Liver (tissue), 9 donors: Measurements from ENCODE around the gene HOXA7. TPM values are rescaled to one million over a fixed set of nuclear protein-coding genes. Genes with fewer than 3 reads are reported as not detected.

Experiments used
- DNase-seq: peaks from one replicate; pipeline ENCODE4 v3.0.0-alpha.2; 2017; ENCODE audit warnings: low spot score
- H3K27ac ChIP-seq, 2 donors: one replicate each; pipeline ENCODE4 v1.7.0; 2013; ENCODE audit warnings: inconsistent platforms in 2 of 2, low read length in 2 of 2, control low read depth in 1 of 2, low read depth in 1 of 2, mild to moderate bottlenecking in 1 of 2
- H3K27me3 ChIP-seq, 4 donors: one replicate each; pipeline versions ENCODE4 v1.6.1 to v1.7.0; 2013; ENCODE audit warnings: low read length in 3 of 4, inconsistent platforms in 1 of 4, mild to moderate bottlenecking in 1 of 4, moderate library complexity in 1 of 4; ENCODE audit not compliant: control insufficient read depth in 4 of 4, insufficient read depth in 4 of 4
- H3K36me3 ChIP-seq, 4 donors: one replicate each; pipeline versions ENCODE4 v1.6.1 to v1.7.0; 2013; ENCODE audit warnings: low read length in 3 of 4, mild to moderate bottlenecking in 3 of 4, low read depth in 1 of 4, moderate library complexity in 1 of 4; ENCODE audit not compliant: control insufficient read depth in 4 of 4, insufficient read depth in 3 of 4
- H3K4me1 ChIP-seq, 4 donors: one replicate each; pipeline versions ENCODE4 v1.6.1 to v1.7.0; 2013; ENCODE audit warnings: low read length in 3 of 4, mild to moderate bottlenecking in 3 of 4, moderate library complexity in 1 of 4; ENCODE audit not compliant: control insufficient read depth in 4 of 4, insufficient read depth in 4 of 4
- H3K4me3 ChIP-seq, 3 donors: one replicate each; pipeline versions ENCODE4 v1.6.1 to v1.7.0; 2013; ENCODE audit warnings: low read length in 3 of 3, control low read depth in 1 of 3, low read depth in 1 of 3, mild to moderate bottlenecking in 1 of 3
- H3K9ac ChIP-seq, 2 donors: one replicate each; pipeline ENCODE4 v1.7.0; 2013; ENCODE audit warnings: low read length in 2 of 2, mild to moderate bottlenecking in 2 of 2, moderate library complexity in 2 of 2, control low read depth in 1 of 2, low read depth in 1 of 2
- H3K9me3 ChIP-seq, 4 donors: one replicate each; pipeline versions ENCODE4 v1.6.1 to v1.7.0; 2013; ENCODE audit warnings: low read length in 3 of 4; ENCODE audit not compliant: control insufficient read depth in 4 of 4
- EGR1 ChIP-seq, 2 donors: IDR thresholded peaks; 2 replicates each; pipeline ENCODE4 v1.6.1; 2016 to 2018; ENCODE audit warnings: antibody characterized with exemption in 2 of 2, low read depth in 2 of 2
- FOXA1 ChIP-seq: IDR thresholded peaks from 2 replicates; pipeline ENCODE4 v1.6.1; 2016; ENCODE audit warnings: antibody characterized with exemption
- FOXA2 ChIP-seq: IDR thresholded peaks from 2 replicates; pipeline ENCODE4 v1.6.1; 2016; ENCODE audit warnings: antibody characterized with exemption
- GABPA ChIP-seq, 2 donors: IDR thresholded peaks in 1 of 2; conservative IDR thresholded peaks in 1 of 2; 2 replicates each; pipeline ENCODE4 v1.6.1; 2016; ENCODE audit warnings: antibody characterized with exemption in 2 of 2, mild to moderate bottlenecking in 1 of 2, moderate library complexity in 1 of 2
- HNF4A ChIP-seq, 2 donors: conservative IDR thresholded peaks; 2 replicates each; pipeline ENCODE4 v1.6.1; 2016; ENCODE audit warnings: antibody characterized with exemption in 2 of 2, mild to moderate bottlenecking in 2 of 2
- RAD21 ChIP-seq, 2 donors: IDR thresholded peaks; 2 replicates each; pipeline ENCODE4 v1.6.1; 2016; ENCODE audit warnings: antibody characterized with exemption in 2 of 2, mild to moderate bottlenecking in 2 of 2
- RXRA ChIP-seq, 2 donors: IDR thresholded peaks; 2 replicates each; pipeline ENCODE4 v1.6.1; 2017 to 2018; ENCODE audit warnings: antibody characterized with exemption in 2 of 2, mild to moderate bottlenecking in 1 of 2
- SP1 ChIP-seq: IDR thresholded peaks from 2 replicates; pipeline ENCODE4 v1.6.1; 2018; ENCODE audit warnings: antibody characterized with exemption, mild to moderate bottlenecking
- TAF1 ChIP-seq: conservative IDR thresholded peaks from 2 replicates; pipeline ENCODE4 v1.6.1; 2016; ENCODE audit warnings: antibody characterized with exemption, mild to moderate bottlenecking
- WGBS: extraction: QIAGEN DNeasy Blood & Tissue Kit; methylation state at CpG from one replicate; pipeline ENCODE4 v1.1.7; 2013; 5-methylcytosine and 5-hydroxymethylcytosine counted together
- polyA plus RNA-seq, 2 donors: library from polyadenylated mRNA; stranded (reverse) in 1 of 2; unstranded in 1 of 2; fragments of 200-250 nt in 1 of 2; fragments of >200 nt in 1 of 2; fragmentation: Nextera tagmentation in 1 of 2; extraction: Ambion mirVana in 1 of 2; gene quantifications; one replicate each; pipeline versions ENCODE4 v1.2.1 to v1.2.3, GENCODE V29; 2013 to 2015
- total RNA-seq, 2 donors: library from RNA; depleted of rRNA; stranded (reverse); fragments of >200 nt; gene quantifications; one replicate each; pipeline ENCODE4 v1.2.3, GENCODE V29; 2014
- TF ChIP-seq, protein P1 (sequence below): IDR thresholded peaks from 2 replicates; pipeline ENCODE4 v1.6.1; 2016; ENCODE audit warnings: antibody characterized with exemption
- TF ChIP-seq, protein P2 (sequence below): IDR thresholded peaks from 2 replicates; pipeline ENCODE4 v1.6.1; 2016; ENCODE audit warnings: antibody characterized with exemption, mild to moderate bottlenecking
- TF ChIP-seq, protein P3 (sequence below): fragments of 150-350 bp; IDR thresholded peaks from 2 replicates; pipeline ENCODE4 v1.5.1; 2017; ENCODE audit warnings: improper control_type of control experiment, low read depth, low read length; ENCODE audit not compliant: missing input control
- TF ChIP-seq, protein P4 (sequence below): IDR thresholded peaks from 2 replicates; pipeline ENCODE4 v1.6.1; 2016; ENCODE audit warnings: antibody characterized with exemption
- donor health status: healthy.
- donor health status: healthy.
- donor health status: healthy.
- donor health status: healthy.
- donor health status: healthy.

HOXA7 gene
- total and polyA plus RNA-seq, 4 donors: under 0.01 to 0.05 TPM; not detected in 2

DNA sequence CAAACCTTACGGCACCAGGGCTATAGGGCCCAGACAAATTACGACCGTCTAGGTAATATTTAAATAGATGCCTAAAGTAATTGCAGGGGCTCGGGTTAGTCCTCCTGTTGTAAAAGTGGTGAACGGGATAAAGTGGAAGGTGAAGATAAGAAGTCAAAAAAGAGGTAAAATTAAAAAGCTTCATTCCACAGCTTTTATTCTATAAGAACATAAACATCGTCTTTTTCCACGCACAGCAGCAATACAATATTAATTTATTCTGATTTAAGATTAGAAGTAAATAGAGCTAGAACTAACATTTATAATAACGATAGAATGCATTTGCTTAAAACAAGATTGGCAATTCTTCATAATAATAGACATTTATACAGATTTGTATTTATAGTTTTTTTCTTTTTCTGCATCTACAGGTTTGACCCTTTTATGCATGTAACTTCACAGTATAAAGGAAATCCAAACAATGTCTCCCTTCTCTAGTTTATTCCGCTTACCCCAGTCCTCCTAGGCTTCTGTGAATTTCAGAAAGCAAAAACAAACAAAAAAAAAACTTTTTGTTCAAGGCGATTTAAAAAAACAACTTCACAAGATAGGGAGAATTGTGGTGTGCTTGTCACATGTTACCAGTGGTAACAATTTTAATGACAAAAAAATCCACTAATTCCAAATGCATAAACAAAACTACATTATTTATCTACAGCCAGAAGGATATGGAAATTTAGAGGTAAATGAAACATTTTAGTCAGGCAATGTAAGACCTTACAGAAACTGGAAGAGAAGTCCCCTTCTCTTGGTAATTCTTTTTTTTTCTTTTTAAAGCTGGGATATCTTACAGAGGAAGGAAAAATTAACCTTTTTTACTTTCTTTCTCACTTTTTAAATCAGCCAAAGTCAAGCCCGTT lies 14.2 kb upstream of the HOXA7 start:
- WGBS: 14% methylated on average over 11 of the region's 11 CpGs
- TF ChIP-seq, protein P1, sequence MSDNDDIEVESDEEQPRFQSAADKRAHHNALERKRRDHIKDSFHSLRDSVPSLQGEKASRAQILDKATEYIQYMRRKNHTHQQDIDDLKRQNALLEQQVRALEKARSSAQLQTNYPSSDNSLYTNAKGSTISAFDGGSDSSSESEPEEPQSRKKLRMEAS: no peak
- TF ChIP-seq, protein P2, sequence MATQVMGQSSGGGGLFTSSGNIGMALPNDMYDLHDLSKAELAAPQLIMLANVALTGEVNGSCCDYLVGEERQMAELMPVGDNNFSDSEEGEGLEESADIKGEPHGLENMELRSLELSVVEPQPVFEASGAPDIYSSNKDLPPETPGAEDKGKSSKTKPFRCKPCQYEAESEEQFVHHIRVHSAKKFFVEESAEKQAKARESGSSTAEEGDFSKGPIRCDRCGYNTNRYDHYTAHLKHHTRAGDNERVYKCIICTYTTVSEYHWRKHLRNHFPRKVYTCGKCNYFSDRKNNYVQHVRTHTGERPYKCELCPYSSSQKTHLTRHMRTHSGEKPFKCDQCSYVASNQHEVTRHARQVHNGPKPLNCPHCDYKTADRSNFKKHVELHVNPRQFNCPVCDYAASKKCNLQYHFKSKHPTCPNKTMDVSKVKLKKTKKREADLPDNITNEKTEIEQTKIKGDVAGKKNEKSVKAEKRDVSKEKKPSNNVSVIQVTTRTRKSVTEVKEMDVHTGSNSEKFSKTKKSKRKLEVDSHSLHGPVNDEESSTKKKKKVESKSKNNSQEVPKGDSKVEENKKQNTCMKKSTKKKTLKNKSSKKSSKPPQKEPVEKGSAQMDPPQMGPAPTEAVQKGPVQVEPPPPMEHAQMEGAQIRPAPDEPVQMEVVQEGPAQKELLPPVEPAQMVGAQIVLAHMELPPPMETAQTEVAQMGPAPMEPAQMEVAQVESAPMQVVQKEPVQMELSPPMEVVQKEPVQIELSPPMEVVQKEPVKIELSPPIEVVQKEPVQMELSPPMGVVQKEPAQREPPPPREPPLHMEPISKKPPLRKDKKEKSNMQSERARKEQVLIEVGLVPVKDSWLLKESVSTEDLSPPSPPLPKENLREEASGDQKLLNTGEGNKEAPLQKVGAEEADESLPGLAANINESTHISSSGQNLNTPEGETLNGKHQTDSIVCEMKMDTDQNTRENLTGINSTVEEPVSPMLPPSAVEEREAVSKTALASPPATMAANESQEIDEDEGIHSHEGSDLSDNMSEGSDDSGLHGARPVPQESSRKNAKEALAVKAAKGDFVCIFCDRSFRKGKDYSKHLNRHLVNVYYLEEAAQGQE: no peak
- TF ChIP-seq RAD21 (IDR thresholded peaks at IDR 0.05): no peak
- no peak for TF ChIP-seq FOXA1
- no peak for TF ChIP-seq FOXA2
- TF ChIP-seq, protein P3, sequence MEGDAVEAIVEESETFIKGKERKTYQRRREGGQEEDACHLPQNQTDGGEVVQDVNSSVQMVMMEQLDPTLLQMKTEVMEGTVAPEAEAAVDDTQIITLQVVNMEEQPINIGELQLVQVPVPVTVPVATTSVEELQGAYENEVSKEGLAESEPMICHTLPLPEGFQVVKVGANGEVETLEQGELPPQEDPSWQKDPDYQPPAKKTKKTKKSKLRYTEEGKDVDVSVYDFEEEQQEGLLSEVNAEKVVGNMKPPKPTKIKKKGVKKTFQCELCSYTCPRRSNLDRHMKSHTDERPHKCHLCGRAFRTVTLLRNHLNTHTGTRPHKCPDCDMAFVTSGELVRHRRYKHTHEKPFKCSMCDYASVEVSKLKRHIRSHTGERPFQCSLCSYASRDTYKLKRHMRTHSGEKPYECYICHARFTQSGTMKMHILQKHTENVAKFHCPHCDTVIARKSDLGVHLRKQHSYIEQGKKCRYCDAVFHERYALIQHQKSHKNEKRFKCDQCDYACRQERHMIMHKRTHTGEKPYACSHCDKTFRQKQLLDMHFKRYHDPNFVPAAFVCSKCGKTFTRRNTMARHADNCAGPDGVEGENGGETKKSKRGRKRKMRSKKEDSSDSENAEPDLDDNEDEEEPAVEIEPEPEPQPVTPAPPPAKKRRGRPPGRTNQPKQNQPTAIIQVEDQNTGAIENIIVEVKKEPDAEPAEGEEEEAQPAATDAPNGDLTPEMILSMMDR: no peak
- TF ChIP-seq TAF1: no peak
- TF ChIP-seq SP1: no peak
- TF ChIP-seq GABPA (IDR thresholded peaks at IDR 0.05 in 1 of 2, conservative IDR thresholded peaks at IDR 0.05 in 1 of 2): no peak
- TF ChIP-seq EGR1 (IDR thresholded peaks at IDR 0.05; ENCODE audit: low read depth in 2 of 2): no peak
- TF ChIP-seq RXRA (IDR thresholded peaks at IDR 0.05): no peak
- TF ChIP-seq, protein P4, sequence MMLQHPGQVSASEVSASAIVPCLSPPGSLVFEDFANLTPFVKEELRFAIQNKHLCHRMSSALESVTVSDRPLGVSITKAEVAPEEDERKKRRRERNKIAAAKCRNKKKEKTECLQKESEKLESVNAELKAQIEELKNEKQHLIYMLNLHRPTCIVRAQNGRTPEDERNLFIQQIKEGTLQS: no peak
- H3K4me3 ChIP-seq: no peak overlapping the region
- H3K9me3 ChIP-seq: peaks cover 0 to 2% (median under 1%) of the 10 kb centered on the region in 4 donors
- H3K27ac ChIP-seq: no peak overlapping the region
- no peak for DNase-seq
- H3K36me3 ChIP-seq: no peaks in the 10 kb centered on the region
- H3K4me1 ChIP-seq: peaks cover 9 to 15% (median 15%) of the 10 kb centered on the region in 4 donors
- H3K9ac ChIP-seq: no peak overlapping the region
- H3K27me3 ChIP-seq: peaks cover 14 to 56% (median 32%) of the 10 kb centered on the region in 4 donors

DNA sequence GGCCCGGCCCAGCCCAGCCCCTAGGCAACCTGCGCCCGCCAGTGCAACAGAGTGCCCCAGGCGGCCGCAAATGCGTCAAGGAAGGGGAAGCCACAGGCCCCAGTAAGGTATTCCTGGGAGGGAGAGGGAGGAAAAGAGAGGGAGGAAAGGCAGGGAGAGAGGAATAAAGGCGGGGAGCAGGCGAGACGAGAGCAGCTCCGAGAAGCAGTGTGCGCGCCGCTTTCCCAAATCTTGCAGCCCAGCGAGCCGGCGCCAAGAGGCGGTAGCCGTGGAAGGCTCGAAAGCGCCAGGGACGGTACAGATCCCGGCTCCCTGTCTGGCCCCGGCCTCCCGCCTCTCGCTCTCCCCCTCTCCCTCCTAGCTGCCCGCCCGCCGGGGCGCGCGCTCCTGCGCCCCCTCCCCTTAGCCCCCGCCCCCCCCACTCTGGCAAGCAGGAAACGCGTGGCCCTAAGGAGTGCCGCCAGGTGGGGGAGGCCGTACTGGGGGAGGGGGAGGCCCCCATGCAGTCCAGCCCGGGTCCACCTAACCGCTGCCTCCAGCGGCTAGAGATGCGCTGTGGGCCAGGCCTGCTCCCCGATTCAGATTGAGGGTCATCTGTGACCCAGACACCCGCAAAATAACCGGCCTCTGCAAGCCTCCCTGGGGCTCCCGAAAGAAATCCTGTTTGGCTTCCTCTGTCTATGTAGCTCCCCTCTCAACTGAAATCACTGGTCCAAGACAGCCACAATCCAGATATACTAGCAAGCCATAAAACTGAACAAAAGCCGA lies 13.4 kb upstream of the HOXA7 start:
- TF ChIP-seq HNF4A (conservative IDR thresholded peaks at IDR 0.05): no peak
- TF ChIP-seq, protein P3: no peak
- no peak overlapping the region for H3K4me3 ChIP-seq
- no peak overlapping the region for H3K27ac ChIP-seq
- WGBS: 5% methylated on average over 46 of the region's 46 CpGs
- DNase-seq: no peak
- peaks cover 9 to 18% (median 15%) of the 10 kb centered on the region in 4 donors for H3K4me1 ChIP-seq
- H3K9ac ChIP-seq: no peak overlapping the region
- peaks cover 15 to 58% (median 28%) of the 10 kb centered on the region in 4 donors for H3K27me3 ChIP-seq
- H3K36me3 ChIP-seq: no peaks in the 10 kb centered on the region
- H3K9me3 ChIP-seq: peaks cover 0 to 9% (median under 1%) of the 10 kb centered on the region in 4 donors
